22Rv1 (cell line): Measurements from ENCODE around the gene TTC23L.

Experiments used
- ZFX ChIP-seq: fragments of 450-650 bp; IDR thresholded peaks from 2 replicates; pipeline ENCODE4 v1.6.1; 2017; ENCODE audit warnings: antibody characterized with exemption, borderline replicate concordance
- TF ChIP-seq, protein P1 (sequence below): fragments of 450-650 bp; IDR thresholded peaks from 2 replicates; pipeline ENCODE4 v1.5.1; 2017; ENCODE audit warnings: mild to moderate bottlenecking

DNA sequence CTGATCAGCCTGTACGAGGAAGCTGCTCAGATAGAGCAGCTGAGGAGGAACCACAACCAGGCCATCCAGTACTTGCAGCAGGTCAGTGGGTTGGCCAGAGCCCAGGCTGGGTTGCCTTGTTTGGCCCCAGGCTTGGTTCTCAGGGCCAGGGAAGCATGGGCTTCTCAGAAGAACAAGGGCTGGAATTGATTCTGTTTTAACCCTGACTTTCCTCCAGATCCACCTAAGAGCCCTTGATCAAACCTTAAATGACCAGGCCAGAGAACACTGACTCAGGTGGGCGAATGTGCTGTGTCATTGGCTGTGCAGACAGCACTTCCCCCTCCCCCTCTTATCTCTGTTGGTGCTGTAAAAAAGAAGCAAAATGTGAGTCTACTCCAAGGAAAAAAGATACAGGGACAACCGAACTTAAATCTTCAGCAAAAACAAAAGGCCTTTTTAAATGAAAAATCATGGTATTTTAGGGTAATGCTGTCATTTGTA is 28.1 kb downstream of the TTC23L start:
- TF ChIP-seq, protein P1, sequence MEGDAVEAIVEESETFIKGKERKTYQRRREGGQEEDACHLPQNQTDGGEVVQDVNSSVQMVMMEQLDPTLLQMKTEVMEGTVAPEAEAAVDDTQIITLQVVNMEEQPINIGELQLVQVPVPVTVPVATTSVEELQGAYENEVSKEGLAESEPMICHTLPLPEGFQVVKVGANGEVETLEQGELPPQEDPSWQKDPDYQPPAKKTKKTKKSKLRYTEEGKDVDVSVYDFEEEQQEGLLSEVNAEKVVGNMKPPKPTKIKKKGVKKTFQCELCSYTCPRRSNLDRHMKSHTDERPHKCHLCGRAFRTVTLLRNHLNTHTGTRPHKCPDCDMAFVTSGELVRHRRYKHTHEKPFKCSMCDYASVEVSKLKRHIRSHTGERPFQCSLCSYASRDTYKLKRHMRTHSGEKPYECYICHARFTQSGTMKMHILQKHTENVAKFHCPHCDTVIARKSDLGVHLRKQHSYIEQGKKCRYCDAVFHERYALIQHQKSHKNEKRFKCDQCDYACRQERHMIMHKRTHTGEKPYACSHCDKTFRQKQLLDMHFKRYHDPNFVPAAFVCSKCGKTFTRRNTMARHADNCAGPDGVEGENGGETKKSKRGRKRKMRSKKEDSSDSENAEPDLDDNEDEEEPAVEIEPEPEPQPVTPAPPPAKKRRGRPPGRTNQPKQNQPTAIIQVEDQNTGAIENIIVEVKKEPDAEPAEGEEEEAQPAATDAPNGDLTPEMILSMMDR, result no peak
- TF ChIP-seq ZFX, result no peak
